HepG2 (cell line): ENCODE measurements around the gene SCT. TPM values are rescaled to one million over a fixed set of nuclear protein-coding genes. Genes with fewer than 3 reads are reported as not detected.

Source experiments
- ATAC-seq: fragments of 200-7000 bp; cut with Tn5 transposase; 3 replicates; pipeline ENCODE4 v1.9.1; 2020; ENCODE audit warnings: mild to moderate bottlenecking, moderate library complexity
- BruUV-seq: library from RNA; stranded (reverse); fragments of 400-500 nt; replicated peaks from 2 replicates; lab custom pipeline; 2021; lab: Mats Ljungman, UMichigan
- CTCF ChIA-PET: fragments of 300-600 bp; formaldehyde crosslinking; extraction: SDS; loops from one replicate; lab custom pipeline; 2021; ENCODE audit warnings: low total read pairs, inconsistent platforms, low intra/inter-chr PET ratio; lab: Yijun Ruan, JAX
- POLR2A ChIA-PET: fragments of 350-600 bp; sonication (Branson Sonifier 250); formaldehyde crosslinking; loops from one replicate; lab custom pipeline; 2020; ENCODE audit warnings: antibody characterized with exemption, inconsistent platforms; lab: Yijun Ruan, JAX
- DNase-seq: peaks from one replicate; pipeline ENCODE4 v3.0.0-alpha.2; 2015; ENCODE audit warnings: low spot score
- FAIRE-seq: peaks from 3 replicates; lab custom pipeline; 2011; peaks lifted over from hg19 to GRCh38; lab: Jason Lieb, UNC
- H2AFZ ChIP-seq: one replicate; pipeline ENCODE4 v1.6.1; 2011; ENCODE audit warnings: low read length, inconsistent platforms
- H3K27ac ChIP-seq: fragments of 300-600 bp; 3 replicates; pipeline ENCODE4 v1.8.0; 2011; ENCODE audit warnings: mixed run types, mild to moderate bottlenecking, mixed read lengths, low read length, inconsistent platforms; ENCODE audit not compliant: insufficient read depth; ENCODE audit errors: extremely low read length
- H3K27me3 ChIP-seq, 2 experiments: fragments of 200-600 bp in 1 of 2; 2 replicates in 1 of 2; 3 replicates in 1 of 2; pipeline versions ENCODE4 v1.6.0 to v1.8.0; 2011; ENCODE audit warnings: low read length in 2 of 2, mild to moderate bottlenecking in 2 of 2, moderate library complexity in 2 of 2, inconsistent platforms in 1 of 2; ENCODE audit not compliant: insufficient read depth in 2 of 2, control insufficient read depth in 1 of 2
- H3K36me3 ChIP-seq, 2 experiments: fragments of 200-600 bp in 1 of 2; replicated peaks in 1 of 2; 2 replicates in 1 of 2; 3 replicates in 1 of 2; pipeline versions ENCODE4 v1.5.1 to v1.8.0; 2011; ENCODE audit warnings: low read length in 2 of 2, inconsistent platforms in 1 of 2; ENCODE audit not compliant: insufficient read depth in 2 of 2, control insufficient read depth in 1 of 2
- H3K4me1 ChIP-seq: 2 replicates; pipeline ENCODE4 v1.5.1; 2012; ENCODE audit warnings: low read length, inconsistent platforms; ENCODE audit not compliant: insufficient read depth
- H3K4me2 ChIP-seq: 2 replicates; pipeline ENCODE4 v1.6.0; 2011; ENCODE audit warnings: low read depth, low read length, inconsistent platforms
- H3K4me3 ChIP-seq, 3 experiments: fragments of 200-600 bp in 1 of 3; sonication (generic), shearing (Covaris generic) in 1 of 3; replicated peaks in 1 of 3; 2 replicates each; pipeline ENCODE4 v1.5.1; 2011 to 2016; ENCODE audit warnings: low read length in 3 of 3, inconsistent platforms in 2 of 3, low read depth in 2 of 3, mild to moderate bottlenecking in 2 of 3, control low read depth in 1 of 3, mixed read lengths in 1 of 3; ENCODE audit not compliant: insufficient read depth in 1 of 3
- H3K79me2 ChIP-seq: one replicate; pipeline ENCODE4 v1.6.1; 2011; ENCODE audit warnings: low read length, inconsistent platforms; ENCODE audit not compliant: insufficient read depth
- H3K9ac ChIP-seq: 2 replicates; pipeline ENCODE4 v1.6.0; 2011; ENCODE audit warnings: mild to moderate bottlenecking, low read depth, low read length, inconsistent platforms; ENCODE audit not compliant: insufficient read depth
- H3K9me3 ChIP-seq: 2 replicates; pipeline ENCODE4 v1.5.1; 2012; ENCODE audit warnings: mild to moderate bottlenecking, low read length
- H4K20me1 ChIP-seq: 2 replicates; pipeline ENCODE4 v1.6.0; 2011; ENCODE audit warnings: inconsistent platforms, mild to moderate bottlenecking, low read length, moderate library complexity; ENCODE audit not compliant: insufficient read depth
- CENPX ChIP-seq: sonication (generic); formaldehyde crosslinking; IDR thresholded peaks from 2 replicates; pipeline ENCODE4 v1.9.0; 2021; ENCODE audit warnings: mild to moderate bottlenecking, missing genetic modification reagents, moderate library complexity
- GATAD2A ChIP-seq: IDR thresholded peaks from 2 replicates; pipeline ENCODE4 v1.6.1; 2016
- HDAC6 ChIP-seq: fragments of 200-600 bp; sonication (generic); IDR thresholded peaks from 2 replicates; pipeline ENCODE4 v1.7.0; 2017; ENCODE audit warnings: mild to moderate bottlenecking, antibody characterized with exemption, low read length, low read depth
- HMG20A ChIP-seq: IDR thresholded peaks from 2 replicates; pipeline ENCODE4 v1.6.1; 2016; ENCODE audit warnings: borderline replicate concordance
- HNRNPLL ChIP-seq: fragments of 200-400 bp; formaldehyde crosslinking; IDR thresholded peaks from 2 replicates; pipeline ENCODE4 v1.6.1; 2017; ENCODE audit warnings: mild to moderate bottlenecking, low read depth, low read length; ENCODE audit not compliant: poor library complexity, severe bottlenecking
- LCORL ChIP-seq, 2 experiments: fragments of 450-650 bp in 1 of 2; sonication (generic) in 1 of 2; formaldehyde crosslinking in 1 of 2; IDR thresholded peaks; 2 replicates each; pipeline versions ENCODE4 v1.5.0 to v1.6.1; 2017 to 2020; ENCODE audit warnings: antibody characterized with exemption in 1 of 2, missing genetic modification reagents in 1 of 2
- MED1 ChIP-seq: sonication (generic); formaldehyde crosslinking; IDR thresholded peaks from 2 replicates; pipeline ENCODE4 v1.4.0; 2020; ENCODE audit warnings: missing genetic modification reagents
- MIER2 ChIP-seq: IDR thresholded peaks from 2 replicates; pipeline ENCODE4 v1.6.1; 2016; ENCODE audit warnings: missing biosample characterization, missing genetic modification reagents
- NR2F6 ChIP-seq, 2 experiments: IDR thresholded peaks; 2 replicates each; pipeline ENCODE4 v1.6.1; 2016; ENCODE audit warnings: antibody characterized with exemption in 1 of 2, mild to moderate bottlenecking in 1 of 2
- RBM22 ChIP-seq: fragments of 200-400 bp; formaldehyde crosslinking; optimal IDR thresholded peaks from 2 replicates; pipeline ENCODE3; 2017; ENCODE audit warnings: mild to moderate bottlenecking, low read length, moderate library complexity
- RBM39 ChIP-seq: fragments of 200-400 bp; formaldehyde crosslinking; IDR thresholded peaks from one replicate; pipeline ENCODE4 v1.6.1; 2018; ENCODE audit warnings: antibody characterized with exemption, mild to moderate bottlenecking, low read depth, low read length; ENCODE audit not compliant: poor library complexity, severe bottlenecking
- RXRB ChIP-seq: IDR thresholded peaks from 2 replicates; pipeline ENCODE4 v1.6.1; 2016; ENCODE audit warnings: borderline replicate concordance, missing genetic modification reagents, missing compliant biosample characterization
- SNAI1 ChIP-seq: sonication (generic); formaldehyde crosslinking; IDR thresholded peaks from 2 replicates; pipeline ENCODE4 v1.5.0; 2020; ENCODE audit warnings: mild to moderate bottlenecking, missing genetic modification reagents, borderline replicate concordance
- SOX13 ChIP-seq, 3 experiments: fragments of 450-650 bp in 1 of 3; sonication (generic) in 1 of 3; formaldehyde crosslinking in 1 of 3; IDR thresholded peaks in 2 of 3; conservative IDR thresholded peaks in 1 of 3; 2 replicates each; pipeline versions ENCODE4 v1.5.0 to v1.6.1; 2016 to 2020; ENCODE audit warnings: antibody characterized with exemption in 1 of 3, mild to moderate bottlenecking in 1 of 3, missing compliant biosample characterization in 1 of 3, missing genetic modification reagents in 1 of 3, moderate library complexity in 1 of 3
- ZNF326 ChIP-seq: sonication (generic); formaldehyde crosslinking; IDR thresholded peaks from 2 replicates; pipeline ENCODE4 v1.4.0; 2020; ENCODE audit warnings: missing genetic modification reagents, borderline replicate concordance
- ZNF501 ChIP-seq: sonication (generic); formaldehyde crosslinking; IDR thresholded peaks from 2 replicates; pipeline ENCODE4 v1.5.1; 2020; ENCODE audit warnings: mild to moderate bottlenecking, moderate library complexity, missing genetic modification reagents
- ZNF557 ChIP-seq: sonication (generic); formaldehyde crosslinking; IDR thresholded peaks from 2 replicates; pipeline ENCODE4 v1.4.0; 2020; ENCODE audit warnings: missing genetic modification reagents
- ZNF781 ChIP-seq: sonication (generic); formaldehyde crosslinking; IDR thresholded peaks from 2 replicates; pipeline ENCODE4 v1.5.1; 2020; ENCODE audit warnings: borderline replicate concordance, mild to moderate bottlenecking, missing genetic modification reagents; ENCODE audit errors: not compliant biosample characterization
- ZSCAN12 ChIP-seq: sonication (generic); formaldehyde crosslinking; IDR thresholded peaks from 2 replicates; pipeline ENCODE4 v1.9.0; 2021; ENCODE audit warnings: mild to moderate bottlenecking, missing genetic modification reagents
- WGBS: methylation state at CpG from one replicate; pipeline ENCODE4 v1.1.6; 2017; ENCODE audit warnings: low lambda C conversion rate; 5-methylcytosine and 5-hydroxymethylcytosine counted together
- in situ Hi-C: cut with HindIII; loops from 2 replicates; pipeline ENCODE4 v1.10.0; 2017; ENCODE audit warnings: low pct_unique_long_range_greater_than_20kb; ENCODE audit not compliant: extremely low pct_ligation_motif_present
- intact Hi-C: fragments of 100-400 bp; cut with micrococcal nuclease; formaldehyde crosslinking; loops from one replicate; pipeline ENCODE4 v1.10.0; 2022; ENCODE audit not compliant: unreplicated experiment
- polyA plus RNA-seq, 8 experiments: library from polyadenylated mRNA; depleted of rRNA in 3 of 8; stranded (reverse) in 7 of 8; unstranded in 1 of 8; fragments of >200 nt; fragmentation: Illumina TruSeq in 4 of 8; extraction: Trizol in 4 of 8; gene quantifications; 2 replicates each; pipeline versions ENCODE4 v1.2.1 to v1.2.3, GENCODE V29; 2011 to 2016; ENCODE audit warnings: low read depth in 4 of 8, missing spikeins in 1 of 8, mixed read lengths in 1 of 8; ENCODE audit not compliant: insufficient read depth in 1 of 8
- total RNA-seq, 5 experiments: library from RNA; depleted of rRNA; stranded (reverse); fragments of >200 nt; fragmentation: Illumina TruSeq; extraction: Trizol; gene quantifications; 2 replicates each; pipeline ENCODE4 v1.2.3, GENCODE V29; 2016; ENCODE audit warnings: low read depth in 1 of 5
- TF ChIP-seq, protein P1 (sequence below): sonication (generic); formaldehyde crosslinking; IDR thresholded peaks from 2 replicates; pipeline ENCODE4 v1.8.1; 2023; ENCODE audit warnings: mild to moderate bottlenecking, moderate library complexity, missing genetic modification reagents

The SCT gene
- total and polyA plus RNA-seq, 2 of the 13 experiments (the other 11 are each of a cell fraction or from before 2014, with no cell fraction given), result not detected

- ATAC-seq, result peak; percentile 92
- H3K27me3 ChIP-seq, result no peaks in the 10 kb centered on the region
- no peaks in the 10 kb centered on the region for H3K9me3 ChIP-seq
- peak overlapping the region; percentile 23; the same call in 1 of the 2 replicates for H3K9ac ChIP-seq
- WGBS, result 12% methylated on average over 12 of the region's 30 CpGs
- peak; percentile 86 for FAIRE-seq
- peak overlapping the region; percentile 69 for H3K4me2 ChIP-seq
- H3K79me2 ChIP-seq, result no peaks in the 10 kb centered on the region
- intact Hi-C loops, result loop anchor here (10.0 kb wide), 1 partner anchor 50 kb away; the partner anchor contains the start of gene EPS8L2
- peak overlapping the region in 1 of 3 experiments; percentile 39; a peak in 1 of 6 replicates for H3K4me3 ChIP-seq
- H3K27ac ChIP-seq, result peak overlapping the region; percentile 78
- peaks cover 47% of the 10 kb centered on the region for H3K4me1 ChIP-seq
- BruUV-seq, result no TSS peak
- no peak overlapping the region for H2AFZ ChIP-seq
- H3K36me3 ChIP-seq, result peaks cover 12 to 29% of the 10 kb centered on the region in 2 experiments; a peak in 4 of 5 replicates
- ChIA-PET CTCF (no interaction called here), POLR2A (interaction anchor here (0.7 to 2.0 kb wide), 15 partner anchors 14 to 164 kb away, joined by 3 to 9 read pairs (median 4); partner anchors contain the start of genes DEAF1, GATD1, PHRF1 and PIDD1)
- H4K20me1 ChIP-seq, result peaks cover 13% of the 10 kb centered on the region; the same call in 1 of the 2 replicates
- DNase-seq, result peak; percentile 90
- in situ Hi-C loops, result loop anchor here (5.0 kb wide), 1 partner anchor 72 kb away; no protein-coding TSS in a partner anchor
- TF ChIP-seq RBM39 (peak; percentile 20), HMG20A (CRISPR knock-in tag) (0 out of 2 replicates have a peak, but pooled peaks have one; percentile 17), HDAC6 (no peak), MED1 (CRISPR knock-in tag) (peak; percentile 66), ZNF557 (CRISPR knock-in tag) (no peak), HNRNPLL (peak; percentile 68), CENPX (no peak), RXRB (CRISPR knock-in tag) (peak; percentile 61), MIER2 (CRISPR knock-in tag) (no peak), LCORL (IDR thresholded peaks at IDR 0.05) (no peak), LCORL (CRISPR knock-in tag; IDR thresholded peaks at IDR 0.05) (0 out of 2 replicates have a peak, but pooled peaks have one; percentile 38), ZNF781 (no peak), ZSCAN12 (no peak), RBM22 (no peak), SNAI1 (CRISPR knock-in tag) (0 out of 2 replicates have a peak, but pooled peaks have one; percentile 69), ZNF501 (peak; percentile 20; the same call in 1 of the 2 replicates), NR2F6 (IDR thresholded peaks at IDR 0.05) (no peak), NR2F6 (CRISPR knock-in tag; IDR thresholded peaks at IDR 0.05) (0 out of 2 replicates have a peak, but pooled peaks have one; percentile 38), GATAD2A (CRISPR knock-in tag) (peak; percentile 74; the same call in 1 of the 2 replicates), SOX13 (IDR thresholded peaks at IDR 0.05) (no peak), SOX13 (CRISPR knock-in tag; conservative IDR thresholded peaks at IDR 0.05 in 1 of 2, IDR thresholded peaks at IDR 0.05 in 1 of 2) (peak in 1 of 2 experiments; percentile 33; a peak in 1 of 4 replicates), ZNF326 (CRISPR knock-in tag) (no peak)
- TF ChIP-seq, protein P1, sequence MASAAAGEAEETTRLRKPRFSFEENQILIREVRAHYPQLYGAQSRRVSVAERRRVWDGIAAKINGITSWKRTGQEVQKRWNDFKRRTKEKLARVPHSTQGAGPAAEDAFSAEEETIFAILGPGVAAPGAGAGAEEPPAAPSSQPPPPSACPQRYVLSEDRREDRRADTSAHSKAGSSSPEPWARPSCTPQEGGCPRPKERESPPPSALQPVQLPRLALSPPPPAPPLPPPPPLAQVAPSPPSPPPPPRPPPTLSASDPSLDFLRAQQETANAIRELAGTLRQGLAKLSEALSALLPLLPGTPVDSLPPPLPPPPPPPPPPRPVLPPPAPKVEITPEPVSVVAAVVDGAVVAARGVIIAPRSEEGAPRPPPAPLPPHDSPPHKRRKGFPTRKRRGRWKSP, result peak; percentile 42; the same call in 1 of the 2 replicates
Observed at GRCh38 chr11:655036-655726, 28.2 kb upstream of the SCT start.
